SK-N-SH (cell line): ENCODE results near the gene PFKFB3. TPM values are rescaled to one million over a fixed set of nuclear protein-coding genes. Genes with fewer than 3 reads are reported as not detected.

Experiments used
- CTCF ChIA-PET: fragments of 300-600, 350-600 bp; formaldehyde crosslinking; extraction: SDS; loops from one replicate; lab custom pipeline; 2021; lab: Yijun Ruan, JAX
- POLR2A ChIA-PET: fragments of 350-600 bp; sonication (Branson Sonifier 250); formaldehyde crosslinking; extraction: SDS; loops from one replicate; lab custom pipeline; 2020; ENCODE audit warnings: antibody characterized with exemption, inconsistent platforms; lab: Yijun Ruan, JAX
- DNase-seq: peaks from one replicate; pipeline ENCODE4 v3.0.0; 2012
- H2AFZ ChIP-seq: fragments of 200-600 bp; sonication (generic); 2 replicates; pipeline ENCODE4 v1.8.1; 2016; ENCODE audit warnings: antibody characterized with exemption, mild to moderate bottlenecking, low read depth
- H3F3A ChIP-seq: fragments of 200-600 bp; sonication (generic); replicated peaks from 2 replicates; pipeline ENCODE3; 2016; ENCODE audit warnings: antibody characterized with exemption, mild to moderate bottlenecking; ENCODE audit not compliant: insufficient read depth
- H3K27ac ChIP-seq, 2 experiments: fragments of 200-500 bp in 1 of 2; fragments of 200-600 bp in 1 of 2; sonication (Bioruptor generic) in 1 of 2; sonication (generic), shearing (Covaris generic) in 1 of 2; 2 replicates each; pipeline versions ENCODE4 v1.5.1 to v1.6.1; 2014 to 2016; ENCODE audit warnings: low read depth in 2 of 2, inconsistent platforms in 1 of 2, low read length in 1 of 2, mild to moderate bottlenecking in 1 of 2, mixed read lengths in 1 of 2
- H3K27me3 ChIP-seq: fragments of 200-600 bp; sonication (generic), shearing (Covaris generic); 2 replicates; pipeline ENCODE4 v1.6.1; 2016; ENCODE audit warnings: mixed run types; ENCODE audit not compliant: insufficient read depth
- H3K36me3 ChIP-seq, 2 experiments: fragments of 200-500 bp in 1 of 2; fragments of 200-600 bp in 1 of 2; sonication (Bioruptor generic) in 1 of 2; sonication (generic) in 1 of 2; replicated peaks in 1 of 2; 2 replicates each; pipeline versions ENCODE3 to v1.5.1; 2014 to 2016; ENCODE audit warnings: low read length in 1 of 2, mild to moderate bottlenecking in 1 of 2; ENCODE audit not compliant: insufficient read depth in 2 of 2, control insufficient read depth in 1 of 2
- H3K4me1 ChIP-seq, 2 experiments: fragments of 200-500 bp in 1 of 2; fragments of 200-600 bp in 1 of 2; sonication (Bioruptor generic) in 1 of 2; sonication (generic), shearing (Covaris generic) in 1 of 2; 2 replicates each; pipeline versions ENCODE4 v1.5.1 to v1.6.1; 2014 to 2016; ENCODE audit warnings: low read depth in 1 of 2, low read length in 1 of 2, mixed run types in 1 of 2; ENCODE audit not compliant: insufficient read depth in 2 of 2, control insufficient read depth in 1 of 2
- H3K4me2 ChIP-seq: fragments of 200-600 bp; sonication (generic), shearing (Covaris generic); 2 replicates; pipeline ENCODE4 v1.6.1; 2017; ENCODE audit warnings: mixed run types
- H3K4me3 ChIP-seq, 2 experiments: fragments of 200-500 bp in 1 of 2; fragments of 200-600 bp in 1 of 2; sonication (Bioruptor generic) in 1 of 2; sonication (generic), shearing (Covaris generic) in 1 of 2; 2 replicates each; pipeline versions ENCODE4 v1.5.1 to v1.8.1; 2014 to 2016; ENCODE audit warnings: low read depth in 2 of 2, inconsistent platforms in 1 of 2, low read length in 1 of 2, mild to moderate bottlenecking in 1 of 2, mixed read lengths in 1 of 2, moderate library complexity in 1 of 2
- H3K79me2 ChIP-seq: fragments of 200-600 bp; sonication (generic); 2 replicates; pipeline ENCODE4 v1.8.1; 2017; ENCODE audit warnings: mild to moderate bottlenecking; ENCODE audit not compliant: insufficient read depth
- H3K9ac ChIP-seq: fragments of 200-600 bp; sonication (generic); 2 replicates; pipeline ENCODE4 v1.6.1; 2017; ENCODE audit warnings: mixed run types
- H3K9me2 ChIP-seq: fragments of 200-600 bp; sonication (generic); 2 replicates; pipeline ENCODE4 v1.6.1; 2017; ENCODE audit warnings: mixed run types
- H3K9me3 ChIP-seq: fragments of 200-600 bp; sonication (generic); 2 replicates; pipeline ENCODE4 v1.6.1; 2017; ENCODE audit warnings: mixed run types, mild to moderate bottlenecking, moderate library complexity
- H4K20me1 ChIP-seq: fragments of 200-600 bp; sonication (generic); 2 replicates; pipeline ENCODE4 v1.6.1; 2017; ENCODE audit warnings: mild to moderate bottlenecking, mixed run types; ENCODE audit not compliant: insufficient read depth
- CHD2 ChIP-seq: fragments of 150-350 bp; IDR thresholded peaks from 2 replicates; pipeline ENCODE4 v1.6.1; 2018; ENCODE audit warnings: low read length; ENCODE audit not compliant: partially characterized antibody
- EZH2phosphoT487 ChIP-seq: fragments of 200-600 bp; sonication (generic); IDR thresholded peaks from 2 replicates; pipeline ENCODE4 v1.6.1; 2017; ENCODE audit warnings: low read depth, mixed run types, mild to moderate bottlenecking, antibody characterized with exemption, moderate library complexity, borderline replicate concordance
- FOSL2 ChIP-seq: IDR thresholded peaks from 2 replicates; pipeline ENCODE4 v1.4.0; 2012; ENCODE audit warnings: low read depth, mild to moderate bottlenecking, moderate library complexity, borderline replicate concordance
- FOXJ3 ChIP-seq: sonication (generic); formaldehyde crosslinking; IDR thresholded peaks from 2 replicates; pipeline ENCODE4 v1.5.1; 2020; ENCODE audit warnings: mild to moderate bottlenecking, missing genetic modification reagents
- GABPA ChIP-seq: IDR thresholded peaks from 2 replicates; pipeline ENCODE4 v1.4.0; 2012; ENCODE audit warnings: low read depth, mild to moderate bottlenecking
- GATA2 ChIP-seq: sonication (generic); formaldehyde crosslinking; IDR thresholded peaks from 2 replicates; pipeline ENCODE4 v1.5.0; 2020; ENCODE audit warnings: mild to moderate bottlenecking, missing genetic modification reagents
- MAX ChIP-seq: IDR thresholded peaks from 2 replicates; pipeline ENCODE4 v1.4.0; 2012; ENCODE audit warnings: low read depth
- MEF2A ChIP-seq: IDR thresholded peaks from 2 replicates; pipeline ENCODE4 v1.4.0; 2012; ENCODE audit warnings: low read depth, borderline replicate concordance
- MXI1 ChIP-seq: IDR thresholded peaks from 2 replicates; pipeline ENCODE4 v1.6.1; 2012; ENCODE audit warnings: mild to moderate bottlenecking, low read depth, low read length, improper control_type of control experiment
- PBX3 ChIP-seq: IDR thresholded peaks from 2 replicates; pipeline ENCODE4; 2012
- POLR2AphosphoS5 ChIP-seq: IDR thresholded peaks from 2 replicates; pipeline ENCODE4 v1.6.1; 2012; ENCODE audit warnings: low read depth, low read length
- RCOR1 ChIP-seq: fragments of 150-350 bp; IDR thresholded peaks from 2 replicates; pipeline ENCODE4 v1.6.1; 2017; ENCODE audit warnings: antibody characterized with exemption, low read length
- REST ChIP-seq: IDR thresholded peaks from 2 replicates; pipeline ENCODE4 v1.6.1; 2012; ENCODE audit warnings: mild to moderate bottlenecking, low read depth, low read length, moderate library complexity
- RXRA ChIP-seq: IDR thresholded peaks from 2 replicates; pipeline ENCODE4 v1.4.0; 2012; ENCODE audit warnings: low read depth, mild to moderate bottlenecking, borderline replicate concordance
- SMC3 ChIP-seq: IDR thresholded peaks from 2 replicates; pipeline ENCODE4 v1.6.1; 2012; ENCODE audit warnings: low read depth, low read length, improper control_type of control experiment
- TEAD4 ChIP-seq: IDR thresholded peaks from 2 replicates; pipeline ENCODE4 v1.4.0; 2012; ENCODE audit warnings: mild to moderate bottlenecking, borderline replicate concordance; ENCODE audit not compliant: insufficient read depth
- USF1 ChIP-seq: IDR thresholded peaks from 2 replicates; pipeline ENCODE4 v1.4.0; 2012; ENCODE audit warnings: low read depth, borderline replicate concordance
- USF2 ChIP-seq: fragments of 150-350 bp; IDR thresholded peaks from 2 replicates; pipeline ENCODE4 v1.6.1; 2017; ENCODE audit warnings: antibody characterized with exemption, low read length, low read depth, borderline replicate concordance
- WGBS: methylation state at CpG from one replicate; pipeline ENCODE4 v1.1.6; 2017; ENCODE audit warnings: low lambda C conversion rate; 5-methylcytosine and 5-hydroxymethylcytosine counted together
- polyA plus RNA-seq, 3 experiments: library from polyadenylated mRNA; depleted of rRNA; stranded (reverse); fragments of >200 nt; gene quantifications; 2 replicates each; pipeline ENCODE4 v1.2.3, GENCODE V29; 2012

The PFKFB3 gene
- polyA plus RNA-seq, 1 of the 3 experiments (the other 2 are of a cell fraction) = 59.7 TPM

- H3K9ac ChIP-seq = no peak overlapping the region
- no peak overlapping the region for H3K27ac ChIP-seq
- H3K4me3 ChIP-seq = no peak overlapping the region
- 81% methylated on average over 2 of the region's 2 CpGs for WGBS
- H3K79me2 ChIP-seq = no peaks in the 10 kb centered on the region
- no peak for DNase-seq
- TF ChIP-seq FOSL2 (no peak), TEAD4 (no peak), GABPA (no peak), PBX3 (no peak), USF1 (no peak), RXRA (no peak)
- CTCF ChIA-PET = no interaction called here
- no peaks in the 10 kb centered on the region for H3K9me2 ChIP-seq
- H3K9me3 ChIP-seq = no peaks in the 10 kb centered on the region
- no peak overlapping the region for H3K4me2 ChIP-seq
- no peak overlapping the region for H2AFZ ChIP-seq
- no peaks in the 10 kb centered on the region for H4K20me1 ChIP-seq
- H3F3A ChIP-seq = no peaks in the 10 kb centered on the region
- H3K36me3 ChIP-seq = no peaks in the 10 kb centered on the region
- no peaks in the 10 kb centered on the region for H3K27me3 ChIP-seq
- no peaks in the 10 kb centered on the region for H3K4me1 ChIP-seq
- POLR2A ChIA-PET = no interaction called here
Observed at GRCh38 chr10:6269432-6269831, 66.7 kb downstream of the PFKFB3 start.

GRCh38 chr10:6269953-6270867 is 67.5 kb downstream of the PFKFB3 start:
- peaks cover 6% of the 10 kb centered on the region for H3F3A ChIP-seq
- no peak overlapping the region for H2AFZ ChIP-seq
- POLR2A ChIA-PET = no interaction called here
- CTCF ChIA-PET = no interaction called here
- no peaks in the 10 kb centered on the region for H4K20me1 ChIP-seq
- no peak overlapping the region for H3K9ac ChIP-seq
- H3K4me2 ChIP-seq = no peak overlapping the region
- H3K79me2 ChIP-seq = no peaks in the 10 kb centered on the region
- no peaks in the 10 kb centered on the region for H3K9me3 ChIP-seq
- no peak overlapping the region for H3K4me3 ChIP-seq
- DNase-seq = no peak
- no peaks in the 10 kb centered on the region for H3K36me3 ChIP-seq
- 0 out of 4 replicates have a peak, but pooled peaks cover 0 to 5% of the 10 kb centered on the region in 2 experiments for H3K4me1 ChIP-seq
- WGBS = 86% methylated on average over 20 of the region's 20 CpGs
- no peak overlapping the region for H3K27ac ChIP-seq
- no peaks in the 10 kb centered on the region for H3K9me2 ChIP-seq
- H3K27me3 ChIP-seq = no peaks in the 10 kb centered on the region
- TF ChIP-seq FOXJ3 = no peak
- TF ChIP-seq MEF2A = no peak
- no peak for TF ChIP-seq MAX
- no peak for TF ChIP-seq POLR2AphosphoS5
- no peak for TF ChIP-seq FOSL2
- TF ChIP-seq CHD2 = no peak
- no peak for TF ChIP-seq USF2
- no peak for TF ChIP-seq MXI1
- no peak for TF ChIP-seq EZH2phosphoT487
- TF ChIP-seq SMC3 = no peak
- no peak for TF ChIP-seq GATA2
- no peak for TF ChIP-seq RCOR1
- no peak for TF ChIP-seq GABPA
- TF ChIP-seq REST = no peak
